ENCODE measurements around the gene ABHD4.
A peak's percentile ranks its signal among the peaks of the same experiment; 100 is the strongest.

GRCh38 chr14:22589096-22589839, 8.8 kb upstream of the ABHD4 start, which contains the start of gene DAD1:
- no peak for TF ChIP-seq CTCF (IDR thresholded peaks at IDR 0.05; ENCODE audit: low read depth, low read length, missing input control)
- no peak for TF ChIP-seq FOXA1 (IDR thresholded peaks at IDR 0.05)
- peak; percentile 9 for TF ChIP-seq TAF1 (conservative IDR thresholded peaks at IDR 0.05)
- no peak for TF ChIP-seq ATF3 (IDR thresholded peaks at IDR 0.05)
- peak; percentile 29 to 90 for TF ChIP-seq GABPA (IDR thresholded peaks at IDR 0.05 in 1 of 2, conservative IDR thresholded peaks at IDR 0.05 in 1 of 2)
- TF ChIP-seq SP1 (IDR thresholded peaks at IDR 0.05) = peak; percentile 47
- peak; percentile 27 for TF ChIP-seq MAX (IDR thresholded peaks at IDR 0.05)
- peak; percentile 15 to 52 for TF ChIP-seq RXRA (IDR thresholded peaks at IDR 0.05)
- TF ChIP-seq ZBTB33 (IDR thresholded peaks at IDR 0.05) = peak; percentile 63
- TF ChIP-seq REST (IDR thresholded peaks at IDR 0.05) = no peak

Measured in liver (tissue), 3 donors.